Mesendoderm (in vitro differentiated cells): ENCODE measurements around the gene SAMD3.
"Not testable (repeated sequence)": the region's sequence is repeated elsewhere in the genome, so short reads cannot be mapped to it uniquely, and the experiment has no call there.

Experiments used
- DNase-seq: peaks from one replicate; pipeline ENCODE4 v3.0.0; 2013
- H2AK5ac ChIP-seq: 2 replicates; pipeline ENCODE4 v1.6.1; 2013; ENCODE audit warnings: low read length, inconsistent platforms
- H2BK120ac ChIP-seq: 2 replicates; pipeline ENCODE4 v1.6.1; 2013; ENCODE audit warnings: low read depth, mild to moderate bottlenecking, low read length, moderate library complexity, mixed read lengths
- H2BK15ac ChIP-seq: replicated peaks from 2 replicates; pipeline ENCODE4 v1.6.1; 2013; ENCODE audit warnings: low read depth, mild to moderate bottlenecking, moderate library complexity
- H2BK5ac ChIP-seq: 2 replicates; pipeline ENCODE4 v1.6.1; 2013; ENCODE audit warnings: low read length, inconsistent platforms
- H3K18ac ChIP-seq: 2 replicates; pipeline ENCODE4 v1.6.1; 2013; ENCODE audit warnings: mild to moderate bottlenecking, low read length, mixed read lengths
- H3K23ac ChIP-seq: one replicate; pipeline ENCODE4 v1.6.1; 2013; ENCODE audit warnings: low read length
- H3K27ac ChIP-seq: 2 replicates; pipeline ENCODE4 v1.5.1; 2013; ENCODE audit warnings: low read depth, mild to moderate bottlenecking, inconsistent platforms, low read length, moderate library complexity
- H3K27me3 ChIP-seq: 2 replicates; pipeline ENCODE4 v1.6.1; 2013; ENCODE audit warnings: low read length, control low read depth, mild to moderate bottlenecking, inconsistent platforms; ENCODE audit not compliant: insufficient read depth, poor library complexity
- H3K36me3 ChIP-seq: 2 replicates; pipeline ENCODE4 v1.6.1; 2013; ENCODE audit warnings: low read length, inconsistent platforms; ENCODE audit not compliant: control insufficient read depth, insufficient read depth
- H3K4ac ChIP-seq: one replicate; pipeline ENCODE4 v1.6.1; 2013; ENCODE audit warnings: low read depth, mild to moderate bottlenecking, low read length, moderate library complexity
- H3K4me1 ChIP-seq: 2 replicates; pipeline ENCODE4 v1.6.1; 2013; ENCODE audit warnings: low read depth, low read length, inconsistent platforms; ENCODE audit not compliant: control insufficient read depth
- H3K4me2 ChIP-seq: 2 replicates; pipeline ENCODE4 v1.6.1; 2013; ENCODE audit warnings: low read length
- H3K4me3 ChIP-seq: 2 replicates; pipeline ENCODE4 v1.5.1; 2013; ENCODE audit warnings: mild to moderate bottlenecking, low read length
- H3K56ac ChIP-seq: one replicate; pipeline ENCODE4 v1.6.1; 2013; ENCODE audit warnings: low read length
- H3K79me1 ChIP-seq: 2 replicates; pipeline ENCODE4 v1.6.1; 2013; ENCODE audit warnings: low read length, inconsistent platforms
- H3K79me2 ChIP-seq: 2 replicates; pipeline ENCODE4 v1.6.1; 2013; ENCODE audit warnings: mild to moderate bottlenecking, low read length; ENCODE audit not compliant: control insufficient read depth, insufficient read depth
- H3K9ac ChIP-seq: 2 replicates; pipeline ENCODE4 v1.6.1; 2013; ENCODE audit warnings: low read length, inconsistent platforms
- H4K5ac ChIP-seq: one replicate; pipeline ENCODE4 v1.6.1; 2013; ENCODE audit warnings: low read length
- H4K8ac ChIP-seq: one replicate; pipeline ENCODE4 v1.6.1; 2013; ENCODE audit warnings: low read depth, mild to moderate bottlenecking, control low read depth, low read length, moderate library complexity
- WGBS: extraction: QIAGEN DNeasy Blood & Tissue Kit; methylation state at CpG from one replicate; pipeline ENCODE4 v1.1.7; 2013; ENCODE audit warnings: low lambda C conversion rate, missing lambda C conversion rate; ENCODE audit not compliant: insufficient coverage; ENCODE audit errors: extremely low coverage; 5-methylcytosine and 5-hydroxymethylcytosine counted together

Gene SAMD3

GRCh38 chr6:130156908-130157307 lies 65.8 kb downstream of the SAMD3 start:
- no CpG with 5 or more reads among the region's 5 CpGs for WGBS
- Histone ChIP-seq H3K4me3 (no peak overlapping the region), H3K4me2 (no peak overlapping the region)

GRCh38 chr6:130152908-130153510 lies 69.7 kb downstream of the SAMD3 start:
- no peak overlapping the region for H2BK120ac ChIP-seq
- H3K79me1 ChIP-seq = no peaks in the 10 kb centered on the region
- H3K4me3 ChIP-seq = no peak overlapping the region
- no peak overlapping the region for H3K18ac ChIP-seq
- WGBS = no CpG with 5 or more reads among the region's 6 CpGs
- H3K36me3 ChIP-seq = no peaks in the 10 kb centered on the region
- no peak overlapping the region for H3K4me2 ChIP-seq
- H3K4ac ChIP-seq = no peak overlapping the region
- no peak overlapping the region for H3K56ac ChIP-seq
- no peak overlapping the region for H4K5ac ChIP-seq
- H4K8ac ChIP-seq = no peak overlapping the region
- H3K27ac ChIP-seq = no peak overlapping the region
- no peaks in the 10 kb centered on the region for H3K4me1 ChIP-seq
- no peak overlapping the region for H3K23ac ChIP-seq
- DNase-seq = no peak
- H2BK15ac ChIP-seq = no peak overlapping the region
- H2BK5ac ChIP-seq = no peak overlapping the region
- no peaks in the 10 kb centered on the region for H3K79me2 ChIP-seq
- no peaks in the 10 kb centered on the region for H3K27me3 ChIP-seq
- H2AK5ac ChIP-seq = no peak overlapping the region
- H3K9ac ChIP-seq = no peak overlapping the region

More at GRCh38 chr6:130156908-130157307, 65.8 kb downstream of the SAMD3 start:
- no peak overlapping the region for H2BK5ac ChIP-seq
- no peak overlapping the region for H3K4ac ChIP-seq
- no peaks in the 10 kb centered on the region for H3K79me2 ChIP-seq
- H3K56ac ChIP-seq = no peak overlapping the region
- H3K9ac ChIP-seq = no peak overlapping the region
- H3K79me1 ChIP-seq = no peaks in the 10 kb centered on the region
- no peak overlapping the region for H3K23ac ChIP-seq
- H2BK120ac ChIP-seq = no peak overlapping the region
- no peak overlapping the region for H3K27ac ChIP-seq
- no peak overlapping the region for H4K5ac ChIP-seq
- H3K4me1 ChIP-seq = no peaks in the 10 kb centered on the region
- no peaks in the 10 kb centered on the region for H3K36me3 ChIP-seq
- no peak overlapping the region for H2BK15ac ChIP-seq
- H3K27me3 ChIP-seq = no peaks in the 10 kb centered on the region
- no peak overlapping the region for H4K8ac ChIP-seq
- no peak for DNase-seq
- no peak overlapping the region for H2AK5ac ChIP-seq
- H3K18ac ChIP-seq = no peak overlapping the region

DNA sequence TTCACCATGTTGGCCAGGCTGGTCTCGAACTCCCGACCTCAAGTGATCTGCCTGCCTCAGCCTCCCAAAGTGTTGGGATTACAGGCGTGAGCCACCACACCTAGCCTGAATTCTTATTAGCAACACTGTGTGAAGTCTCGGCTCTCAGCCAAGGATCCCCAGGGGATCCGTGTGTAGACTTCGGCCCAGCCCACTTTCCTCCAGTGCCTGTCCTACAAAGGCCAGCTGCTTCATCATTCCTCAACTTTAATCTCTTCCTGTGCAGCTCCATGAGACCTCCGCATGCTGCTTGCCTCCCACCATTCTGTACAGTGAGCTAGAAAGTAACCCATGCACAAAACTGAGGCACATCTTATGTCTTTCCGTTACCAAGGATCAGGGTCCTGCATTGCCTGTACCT lies 71.8 kb downstream of the SAMD3 start:
- Histone ChIP-seq H3K27ac (no peak overlapping the region), H3K4me1 (no peaks in the 10 kb centered on the region), H4K8ac (no peak overlapping the region), H3K56ac (no peak overlapping the region), H3K4me3 (no peak overlapping the region), H3K23ac (no peak overlapping the region), H3K4ac (no peak overlapping the region), H3K18ac (no peak overlapping the region), H2AK5ac (no peak overlapping the region), H3K9ac (no peak overlapping the region), H3K36me3 (no peaks in the 10 kb centered on the region), H2BK5ac (no peak overlapping the region), H3K4me2 (no peak overlapping the region), H3K79me1 (no peaks in the 10 kb centered on the region), H4K5ac (no peak overlapping the region), H3K79me2 (no peaks in the 10 kb centered on the region), H2BK120ac (no peak overlapping the region), H2BK15ac (no peak overlapping the region), H3K27me3 (no peaks in the 10 kb centered on the region)
- no peak for DNase-seq
- WGBS = no CpG with 5 or more reads among the region's 8 CpGs

DNA sequence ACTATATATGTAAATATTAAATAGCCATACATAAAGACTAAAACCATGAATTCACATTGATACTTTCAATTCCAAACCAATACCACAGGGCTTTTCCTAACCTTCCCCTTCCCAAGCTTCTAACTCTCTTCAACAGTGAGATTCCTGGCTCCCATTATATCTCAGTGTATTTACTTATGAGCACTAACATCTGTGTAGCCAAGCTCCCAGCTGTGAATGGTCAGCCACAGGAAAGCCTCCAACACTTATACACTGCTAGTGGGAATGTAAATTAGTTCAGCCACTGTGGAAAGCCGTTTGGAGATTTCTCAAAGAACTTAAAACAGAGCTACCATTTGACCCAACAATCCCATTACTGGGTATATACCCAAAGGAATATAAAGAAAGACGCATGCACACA lies 73.7 kb downstream of the SAMD3 start:
- not testable (repeated sequence) for H4K8ac ChIP-seq, H3K4ac ChIP-seq, H3K27ac ChIP-seq, H3K27me3 ChIP-seq, H3K4me3 ChIP-seq, H3K23ac ChIP-seq, H3K36me3 ChIP-seq, H2BK5ac ChIP-seq, H4K5ac ChIP-seq, H3K79me1 ChIP-seq, H2BK120ac ChIP-seq, H3K9ac ChIP-seq, DNase-seq, H3K4me2 ChIP-seq, H3K79me2 ChIP-seq, H3K18ac ChIP-seq, H3K4me1 ChIP-seq, H2AK5ac ChIP-seq, H2BK15ac ChIP-seq, H3K56ac ChIP-seq
- no CpG with 5 or more reads among the region's 2 CpGs for WGBS

DNA sequence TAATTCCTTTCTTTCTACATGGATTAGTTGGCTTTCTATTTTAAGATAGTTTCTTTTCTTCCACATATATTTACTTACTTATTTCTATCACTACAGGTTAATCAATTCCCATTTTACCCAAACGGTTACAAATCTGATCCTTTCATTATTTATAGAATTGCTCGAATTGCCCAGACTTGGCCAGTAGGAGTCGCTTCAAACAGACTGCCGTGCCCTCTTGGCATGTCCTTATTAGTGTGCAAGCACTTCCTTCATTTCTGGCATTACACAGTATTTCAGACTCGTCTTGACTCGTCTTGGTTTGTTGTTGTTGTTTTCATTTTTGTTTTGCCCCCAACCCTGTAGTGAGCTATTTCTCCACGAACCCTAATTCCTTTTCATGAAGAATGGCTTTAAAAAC lies 74.6 kb downstream of the SAMD3 start:
- H3K4ac ChIP-seq = no peak overlapping the region
- H3K4me1 ChIP-seq = no peaks in the 10 kb centered on the region
- no peak overlapping the region for H3K23ac ChIP-seq
- H4K5ac ChIP-seq = no peak overlapping the region
- no peak overlapping the region for H2AK5ac ChIP-seq
- no peak overlapping the region for H3K4me3 ChIP-seq
- no peaks in the 10 kb centered on the region for H3K79me1 ChIP-seq
- 100% methylated on average over 1 of the region's 7 CpGs for WGBS
- H3K79me2 ChIP-seq = no peaks in the 10 kb centered on the region
- no peak overlapping the region for H3K27ac ChIP-seq
- H3K27me3 ChIP-seq = no peaks in the 10 kb centered on the region
- H2BK120ac ChIP-seq = no peak overlapping the region
- no peaks in the 10 kb centered on the region for H3K36me3 ChIP-seq
- no peak overlapping the region for H3K4me2 ChIP-seq
- DNase-seq = peak; percentile 23
- H3K9ac ChIP-seq = no peak overlapping the region
- no peak overlapping the region for H4K8ac ChIP-seq
- no peak overlapping the region for H3K56ac ChIP-seq
- no peak overlapping the region for H2BK15ac ChIP-seq
- H3K18ac ChIP-seq = no peak overlapping the region
- no peak overlapping the region for H2BK5ac ChIP-seq

GRCh38 chr6:130147111-130147510 lies 75.6 kb downstream of the SAMD3 start:
- no peak overlapping the region for H3K56ac ChIP-seq
- DNase-seq = no peak
- no peak overlapping the region for H3K4me2 ChIP-seq
- no peaks in the 10 kb centered on the region for H3K4me1 ChIP-seq
- no peaks in the 10 kb centered on the region for H3K36me3 ChIP-seq
- H3K27ac ChIP-seq = no peak overlapping the region
- H2BK120ac ChIP-seq = no peak overlapping the region
- H3K18ac ChIP-seq = no peak overlapping the region
- H2BK15ac ChIP-seq = no peak overlapping the region
- H3K9ac ChIP-seq = no peak overlapping the region
- H3K23ac ChIP-seq = no peak overlapping the region
- H2BK5ac ChIP-seq = no peak overlapping the region
- H3K4me3 ChIP-seq = no peak overlapping the region
- H3K79me1 ChIP-seq = no peaks in the 10 kb centered on the region
- no peak overlapping the region for H4K5ac ChIP-seq
- WGBS = no CpG with 5 or more reads among the region's 3 CpGs
- H3K4ac ChIP-seq = no peak overlapping the region
- no peaks in the 10 kb centered on the region for H3K27me3 ChIP-seq
- H4K8ac ChIP-seq = no peak overlapping the region
- H3K79me2 ChIP-seq = no peaks in the 10 kb centered on the region
- H2AK5ac ChIP-seq = no peak overlapping the region
